GM18505 (cell line): ENCODE measurements around the gene AMZ1.

Experiments
- ATAC-seq: cut with Tn5 transposase; IDR thresholded peaks from one replicate; pipeline ENCODE4 v1.9.1; 2021; ENCODE audit not compliant: unreplicated experiment
- POLR2A ChIP-seq: IDR thresholded peaks from 4 replicates; pipeline ENCODE4 v1.6.1; 2011; ENCODE audit warnings: borderline replicate concordance; ENCODE audit not compliant: insufficient read depth, insufficient read length; ENCODE audit errors: extremely low read depth

The AMZ1 gene

GRCh38 chr7:2645274-2645868, 42.6 kb upstream of the AMZ1 start:
- peak; percentile 30 for TF ChIP-seq POLR2A
- no peak for ATAC-seq

- no peak for TF ChIP-seq POLR2A
- no peak for ATAC-seq
These were observed 41.7 kb upstream of the AMZ1 start for GRCh38 chr7:2646336-2646679.

- TF ChIP-seq POLR2A = no peak
- no peak for ATAC-seq
These were observed 41.1 kb upstream of the AMZ1 start for GRCh38 chr7:2646680-2647571.

GRCh38 chr7:2647594-2648172, 40.3 kb upstream of the AMZ1 start:
- no peak for TF ChIP-seq POLR2A
- no peak for ATAC-seq

- no peak for ATAC-seq
- no peak for TF ChIP-seq POLR2A
These were observed 38.7 kb upstream of the AMZ1 start for GRCh38 chr7:2649139-2649838.

GRCh38 chr7:2649991-2650390, 38.0 kb upstream of the AMZ1 start:
- no peak for TF ChIP-seq POLR2A
- ATAC-seq = no peak

- no peak for ATAC-seq
- TF ChIP-seq POLR2A = no peak
These were observed 37.6 kb upstream of the AMZ1 start for GRCh38 chr7:2650451-2650850.

- TF ChIP-seq POLR2A = no peak
- no peak for ATAC-seq
These were observed 36.7 kb upstream of the AMZ1 start for GRCh38 chr7:2651336-2651735.

- ATAC-seq = no peak
- no peak for TF ChIP-seq POLR2A
These were observed 35.9 kb upstream of the AMZ1 start for GRCh38 chr7:2651847-2652735.

GRCh38 chr7:2652736-2653060, 35.3 kb upstream of the AMZ1 start:
- no peak for TF ChIP-seq POLR2A

GRCh38 chr7:2654059-2654458, 33.9 kb upstream of the AMZ1 start:
- TF ChIP-seq POLR2A = no peak
- ATAC-seq = no peak

More at GRCh38 chr7:2652736-2653060, 35.3 kb upstream of the AMZ1 start:
- ATAC-seq = no peak

GRCh38 chr7:2655870-2656614, 32.0 kb upstream of the AMZ1 start:
- ATAC-seq = no peak
- TF ChIP-seq POLR2A = no peak
